GM19468 (cell line): Measurements from ENCODE around the gene GSDME.

Experiments used
- ATAC-seq: cut with Tn5 transposase; IDR thresholded peaks from one replicate; pipeline ENCODE4 v1.9.1; 2021; ENCODE audit warnings: mild to moderate bottlenecking, moderate library complexity, moderate number of reproducible peaks; ENCODE audit not compliant: unreplicated experiment; ENCODE audit errors: extremely low read depth

GSDME gene

DNA sequence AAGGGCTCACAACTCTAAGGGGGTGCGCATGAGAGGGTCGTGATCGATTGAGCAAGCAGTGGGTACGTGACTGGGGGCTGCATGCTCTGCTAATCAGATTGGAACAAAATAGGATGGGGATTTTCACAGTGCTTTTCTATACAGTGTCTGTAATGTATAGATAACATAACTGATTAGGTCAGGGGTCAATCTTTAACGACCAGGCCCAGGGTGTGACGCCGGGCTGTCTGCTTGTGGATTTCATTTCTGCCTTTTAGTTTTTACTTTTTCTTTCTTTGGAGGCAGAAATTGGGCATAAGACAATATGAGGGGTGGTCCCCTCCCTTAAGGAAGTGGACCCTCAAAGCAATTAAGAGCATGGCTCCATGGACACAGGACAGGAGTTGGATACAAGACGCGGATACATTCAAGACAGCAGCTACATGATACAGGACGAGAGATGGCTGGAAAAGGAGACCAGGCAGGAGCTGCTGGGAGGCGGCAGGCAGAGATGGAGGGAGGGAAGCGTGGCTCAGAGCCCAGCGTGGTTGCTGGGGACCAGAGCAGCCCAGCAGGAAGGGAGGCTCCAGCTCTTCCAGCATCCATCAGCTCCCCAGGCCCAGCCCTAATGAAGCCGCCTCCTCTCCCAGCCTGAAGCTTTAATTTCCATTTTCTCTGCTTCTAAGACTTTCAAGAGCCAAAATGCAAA is 31.6 kb downstream of the GSDME start:
- ATAC-seq: no peak

DNA sequence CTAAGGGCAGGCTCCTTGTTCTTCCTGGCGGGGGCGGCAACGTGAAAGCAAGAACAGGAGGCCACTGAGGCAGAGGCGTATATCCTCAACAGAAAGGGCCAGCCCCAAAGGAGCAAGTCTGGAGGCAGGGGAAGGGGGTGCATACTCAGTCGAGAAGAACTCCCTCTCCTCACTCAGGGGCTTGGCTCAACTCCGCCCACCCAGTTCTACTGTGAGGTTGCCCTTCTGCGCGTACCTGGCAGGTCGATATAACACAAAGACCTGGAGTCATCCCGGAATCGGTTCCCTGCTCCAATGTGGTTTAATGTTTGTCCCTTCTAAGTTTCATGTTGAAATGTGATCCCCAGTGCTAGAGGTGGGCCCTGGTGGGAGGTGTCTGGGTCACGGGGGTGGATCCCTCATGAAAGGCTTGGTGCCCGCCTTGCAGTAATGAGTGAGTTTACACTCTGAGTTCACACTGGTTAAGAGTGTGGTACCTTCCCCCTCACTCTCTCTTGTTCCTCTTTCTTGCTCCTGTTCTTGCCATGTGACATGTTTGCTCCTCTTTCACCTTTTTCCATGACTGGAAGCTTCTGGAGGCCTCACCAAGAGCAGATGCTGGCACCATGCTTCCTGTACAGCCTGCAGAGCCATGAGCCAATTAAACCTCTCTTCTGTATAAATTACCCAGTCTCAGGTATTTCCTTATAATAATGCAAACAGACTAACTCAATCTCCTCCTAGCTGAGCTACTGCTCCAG is 32.6 kb downstream of the GSDME start:
- ATAC-seq: no peak

DNA sequence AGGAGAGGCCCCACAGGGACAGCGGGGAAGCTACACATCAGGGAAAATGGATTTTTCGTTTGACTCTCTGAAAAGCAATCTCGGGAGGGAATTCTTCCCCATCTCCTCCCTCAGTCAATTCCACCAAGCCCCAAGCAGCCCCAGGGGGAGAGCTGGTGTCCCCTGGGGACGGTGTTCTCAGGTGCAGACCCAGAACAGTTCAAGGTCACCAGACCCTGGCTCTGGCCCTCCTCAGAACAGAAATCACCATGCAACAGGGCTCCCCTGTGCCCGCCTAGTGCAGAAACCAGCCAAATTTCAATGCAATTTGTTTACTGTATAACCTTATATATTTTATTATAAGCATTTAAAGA is 34.1 kb downstream of the GSDME start:
- no peak for ATAC-seq

DNA sequence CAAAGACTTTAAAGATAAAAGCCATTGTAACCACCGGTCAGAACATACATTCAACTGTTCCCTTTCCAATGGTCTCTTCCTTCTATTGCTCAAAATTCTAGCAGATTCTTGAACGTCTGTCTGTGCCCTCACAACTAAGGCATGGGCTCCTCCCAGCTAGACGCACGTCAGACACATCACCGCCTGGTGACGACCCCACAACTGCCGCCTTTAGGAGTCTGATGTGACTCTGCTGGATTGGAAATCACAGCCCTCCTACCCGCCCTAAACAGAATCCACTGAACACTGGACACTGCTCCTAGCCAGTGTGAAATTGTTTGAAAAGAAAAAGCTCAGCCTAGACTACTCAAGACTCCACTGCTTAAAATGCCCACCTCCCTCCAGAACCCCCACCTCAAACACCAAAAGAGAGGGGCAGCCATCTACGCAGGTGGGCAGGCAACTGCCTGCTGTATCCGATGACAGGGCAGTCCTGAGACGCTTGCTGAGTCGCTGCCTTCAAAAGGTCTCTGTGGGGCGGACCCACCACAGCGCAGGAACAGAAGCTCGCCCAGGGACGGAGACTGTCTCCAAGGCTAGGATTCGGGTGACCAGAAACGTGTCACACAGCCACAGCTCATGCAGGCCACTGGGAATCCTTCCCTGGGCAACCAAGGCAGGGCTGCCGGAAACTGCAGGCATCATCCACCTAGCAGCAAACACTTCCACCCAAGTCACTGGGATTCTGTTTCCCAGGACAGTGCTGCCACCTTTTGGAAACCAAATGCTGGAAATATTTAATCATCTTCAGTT is 34.7 kb downstream of the GSDME start:
- no peak for ATAC-seq

DNA sequence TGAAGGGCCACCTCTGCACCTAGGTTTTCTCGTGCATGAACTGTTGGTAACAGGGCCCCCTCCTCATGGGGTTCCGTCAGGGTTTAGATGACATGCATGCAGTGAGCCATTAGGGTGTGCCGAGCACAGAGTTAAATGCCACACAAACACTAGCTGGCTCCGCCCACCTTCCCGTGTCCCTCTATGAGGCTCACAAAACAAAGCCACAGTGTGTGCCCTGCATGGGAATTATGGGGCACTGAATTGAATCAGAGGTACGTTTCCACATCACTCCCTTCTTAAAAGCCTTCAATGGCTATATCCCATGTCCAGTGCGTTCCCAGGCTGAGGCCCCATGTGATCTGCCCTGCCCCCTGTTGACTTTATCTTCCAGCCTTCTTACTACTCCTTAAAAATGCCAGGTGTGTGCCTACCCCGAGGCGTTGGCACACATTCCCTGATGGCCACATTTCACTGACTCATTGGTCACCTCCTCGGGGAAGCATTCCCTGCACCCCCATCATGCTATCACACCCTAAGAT is 35.7 kb downstream of the GSDME start:
- ATAC-seq: no peak

DNA sequence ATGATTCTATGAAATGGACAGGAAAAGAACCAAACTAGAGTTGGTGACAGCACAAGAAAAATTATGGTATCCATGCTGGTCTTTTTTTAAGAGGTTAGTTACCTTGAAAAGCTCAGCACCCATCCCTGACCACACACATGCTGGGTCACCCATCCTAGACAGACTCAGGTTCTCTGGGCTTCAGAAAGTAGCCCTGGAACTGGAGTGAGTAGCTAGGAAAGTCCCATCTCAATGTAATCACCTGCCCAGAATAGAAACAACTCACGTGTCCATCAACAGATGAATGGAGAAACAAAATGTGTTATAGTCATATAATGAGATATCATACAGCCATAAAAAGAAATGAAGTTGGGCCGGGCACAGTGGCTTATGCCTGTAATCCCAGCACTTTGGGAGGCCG is 37.0 kb downstream of the GSDME start:
- ATAC-seq: no peak

DNA sequence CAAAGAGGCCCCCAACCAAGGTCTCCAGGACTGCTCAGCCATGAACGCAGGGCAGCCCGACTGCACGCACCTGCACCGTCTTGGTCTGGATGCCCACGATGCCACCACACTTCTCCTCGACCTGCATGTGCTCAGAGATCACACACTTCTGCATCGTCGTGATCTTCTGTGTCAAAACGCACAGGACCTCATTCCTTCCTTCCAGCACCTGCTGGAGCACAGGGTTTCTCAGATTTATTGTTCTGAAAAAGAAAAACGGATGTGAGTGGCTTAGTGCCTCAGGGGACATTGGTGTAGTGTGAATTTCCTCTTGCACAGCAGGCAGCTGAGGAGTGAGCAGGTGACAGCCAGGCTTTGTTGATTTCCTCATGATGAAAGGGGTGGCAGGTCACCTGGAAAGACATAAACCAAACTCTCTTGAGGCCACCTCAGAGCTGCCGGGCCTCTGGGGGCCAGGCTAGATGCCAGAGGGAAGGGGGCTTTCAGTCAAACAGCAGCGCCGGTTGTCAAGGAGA is 38.2 kb downstream of the GSDME start:
- ATAC-seq: no peak

DNA sequence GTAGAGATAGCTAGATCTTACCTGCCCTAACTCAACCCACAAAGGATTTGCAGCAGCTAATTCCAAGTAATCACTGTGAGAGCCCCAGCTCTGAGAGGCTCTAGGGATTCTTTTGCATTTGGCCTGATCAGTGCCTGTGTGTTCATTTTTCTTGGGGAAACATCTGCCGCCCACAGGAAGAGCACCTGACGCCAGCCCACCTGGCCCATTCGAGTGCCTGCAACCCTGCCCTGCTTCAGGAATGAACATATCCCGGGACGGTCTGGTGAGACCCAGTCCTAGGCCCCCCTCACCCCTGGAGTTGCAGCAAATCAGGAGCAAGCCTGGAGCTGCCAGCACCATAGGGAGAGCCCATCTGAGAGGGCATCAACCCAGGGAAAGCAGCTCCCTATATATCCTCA is 38.8 kb downstream of the GSDME start:
- no peak for ATAC-seq

DNA sequence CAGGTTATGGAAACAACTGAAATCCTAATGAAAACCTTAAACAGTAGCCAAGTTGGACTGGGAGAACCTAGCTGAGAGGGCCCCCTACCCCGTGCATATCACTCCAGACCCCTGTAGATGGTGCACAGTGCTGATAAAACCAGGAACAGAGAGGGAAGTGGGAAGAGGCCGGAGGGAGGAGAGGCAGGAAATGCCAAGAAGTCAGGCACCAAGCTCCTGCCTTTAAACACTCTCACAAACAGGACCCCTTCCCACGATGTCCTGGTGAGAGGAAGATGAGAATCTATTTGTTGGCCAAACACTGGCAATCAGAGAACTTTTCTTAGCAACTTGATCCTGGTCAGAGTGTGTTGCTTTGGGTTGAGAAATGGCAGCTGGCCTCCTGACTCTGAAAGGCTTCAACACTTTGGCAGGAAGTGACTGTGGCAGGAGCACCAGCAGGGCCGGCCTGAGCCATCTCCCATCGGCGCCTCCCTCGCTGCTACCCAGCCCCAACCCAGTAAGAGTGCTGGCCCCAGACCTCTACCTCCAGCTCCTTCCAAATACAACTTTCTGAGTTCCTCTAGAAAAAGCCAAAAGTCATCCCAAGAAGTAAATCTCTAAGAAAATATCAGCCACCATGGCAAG is 39.5 kb downstream of the GSDME start:
- ATAC-seq: no peak

DNA sequence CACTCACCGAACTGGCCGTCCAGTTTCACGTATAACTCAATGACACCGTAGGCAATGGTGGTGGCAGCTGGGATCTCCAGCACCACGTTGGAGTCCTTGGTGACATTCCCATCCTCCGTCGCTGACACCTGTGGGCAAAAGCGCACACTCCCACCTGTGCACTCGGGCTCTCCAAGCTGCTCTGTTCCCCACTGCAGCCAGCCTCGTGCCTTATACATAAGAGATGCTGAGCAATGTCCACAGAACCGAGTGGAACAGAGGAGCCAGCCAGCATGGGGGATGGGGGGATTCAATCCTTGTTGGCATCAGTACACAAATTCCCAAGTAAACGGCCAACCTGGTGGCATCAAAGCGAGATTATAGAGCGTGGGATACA is 40.0 kb downstream of the GSDME start:
- no peak for ATAC-seq

DNA sequence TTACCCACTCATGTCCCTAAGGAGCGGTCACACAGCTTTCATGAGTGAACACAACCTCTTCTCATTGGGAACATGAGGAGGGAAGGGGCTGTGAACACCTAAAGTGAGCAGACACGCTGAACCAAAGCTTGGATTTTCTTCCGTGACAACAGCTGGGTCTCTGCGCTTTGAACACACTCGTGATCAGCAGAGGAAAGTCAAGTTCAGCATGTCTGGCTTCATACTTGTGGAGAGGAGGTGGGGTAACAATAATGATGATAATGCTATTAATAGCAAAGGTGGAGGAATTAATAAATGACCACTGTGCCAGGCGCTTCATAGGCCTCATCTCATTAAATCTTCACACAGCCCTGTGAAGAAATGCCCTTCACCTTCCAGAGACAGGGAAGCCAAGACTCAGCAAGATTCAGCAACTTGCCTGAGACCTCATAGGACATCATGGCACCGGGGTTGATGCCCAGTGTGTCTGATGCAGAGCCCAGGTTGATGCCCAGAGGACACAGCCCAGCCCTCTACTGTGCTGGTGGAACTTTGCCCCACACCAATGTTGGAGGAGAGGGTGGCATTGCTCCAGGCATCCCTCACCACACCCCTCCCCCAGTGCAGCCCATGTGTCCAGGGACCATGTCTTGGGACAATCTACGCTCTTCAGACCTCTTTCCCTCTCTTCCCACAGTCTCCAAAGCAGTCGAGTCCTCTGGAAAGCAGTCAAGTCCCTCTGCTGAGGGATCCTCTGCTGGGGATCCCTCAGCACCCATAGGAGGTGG is 40.6 kb downstream of the GSDME start:
- no peak for ATAC-seq

DNA sequence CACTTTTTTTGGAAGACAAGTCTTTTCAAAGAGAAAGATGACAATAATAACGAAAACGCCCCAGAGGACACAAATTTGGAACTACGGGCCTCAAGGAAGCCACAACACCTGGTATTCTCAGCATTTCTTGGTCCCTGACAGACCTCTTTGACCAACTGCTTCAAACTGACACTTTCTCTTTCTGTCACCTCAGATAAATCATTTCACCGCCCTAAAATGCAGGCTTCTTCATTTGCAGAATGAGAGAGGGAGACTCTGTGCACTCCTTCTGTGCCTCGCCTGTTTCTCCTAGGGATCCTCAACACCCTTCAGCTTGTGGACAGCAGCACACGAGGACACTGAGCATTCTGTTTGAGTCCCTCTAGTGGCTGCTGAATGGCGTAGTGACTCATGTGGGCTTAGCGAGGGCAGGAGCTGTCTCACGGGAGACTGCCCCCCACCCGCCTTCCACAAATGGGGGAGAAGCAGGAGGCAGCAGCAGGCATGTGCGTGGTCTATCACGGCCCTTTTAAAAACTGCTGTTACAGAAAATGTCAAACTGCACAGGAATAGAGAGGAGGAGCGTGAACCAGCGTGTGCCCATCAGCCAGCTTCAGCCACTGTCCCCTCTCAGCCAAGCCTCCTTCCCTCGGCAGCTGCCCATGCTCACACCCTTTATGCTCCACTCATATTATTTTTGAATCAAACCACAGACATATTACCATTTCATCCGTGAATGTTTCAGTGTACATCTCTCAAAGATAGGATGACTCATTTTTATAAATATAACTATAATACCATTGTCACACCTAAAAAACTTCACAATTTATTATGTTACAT is 41.4 kb downstream of the GSDME start:
- peak; percentile 20 for ATAC-seq

DNA sequence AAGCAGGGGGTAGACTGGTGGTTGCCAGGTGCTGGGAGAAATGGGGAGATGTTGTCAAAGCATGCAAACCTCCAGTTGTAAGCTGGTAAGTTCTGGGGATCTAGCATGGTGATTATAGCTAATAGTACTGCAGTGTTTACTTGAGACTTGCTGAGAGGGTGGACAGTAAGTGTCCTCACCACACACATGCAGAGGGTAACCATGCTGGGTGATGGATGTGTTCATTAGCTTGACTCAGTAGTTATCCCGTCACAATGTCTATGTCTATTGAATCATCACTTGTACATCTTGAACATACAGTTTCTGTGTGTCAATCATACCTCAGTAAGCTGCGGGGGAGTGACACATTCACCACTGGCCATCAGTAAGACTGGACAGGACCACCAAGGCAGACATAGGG is 42.1 kb downstream of the GSDME start:
- no peak for ATAC-seq

DNA sequence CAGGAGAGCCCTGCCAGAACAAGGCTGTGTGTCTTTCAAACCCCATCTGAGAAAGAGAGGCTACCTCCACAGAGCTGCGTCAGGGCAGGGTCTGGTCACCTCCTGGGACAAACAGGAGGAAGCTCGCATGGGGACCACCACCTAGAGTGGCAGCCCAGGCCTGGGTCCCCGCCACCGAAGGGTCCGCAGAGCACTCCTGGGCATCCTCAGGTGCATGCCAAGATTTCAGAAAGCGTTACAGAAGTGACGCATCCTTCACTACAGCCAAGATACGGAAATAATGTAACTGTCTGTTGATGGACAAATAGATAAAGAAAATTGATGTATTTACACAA is 42.6 kb downstream of the GSDME start:
- no peak for ATAC-seq

DNA sequence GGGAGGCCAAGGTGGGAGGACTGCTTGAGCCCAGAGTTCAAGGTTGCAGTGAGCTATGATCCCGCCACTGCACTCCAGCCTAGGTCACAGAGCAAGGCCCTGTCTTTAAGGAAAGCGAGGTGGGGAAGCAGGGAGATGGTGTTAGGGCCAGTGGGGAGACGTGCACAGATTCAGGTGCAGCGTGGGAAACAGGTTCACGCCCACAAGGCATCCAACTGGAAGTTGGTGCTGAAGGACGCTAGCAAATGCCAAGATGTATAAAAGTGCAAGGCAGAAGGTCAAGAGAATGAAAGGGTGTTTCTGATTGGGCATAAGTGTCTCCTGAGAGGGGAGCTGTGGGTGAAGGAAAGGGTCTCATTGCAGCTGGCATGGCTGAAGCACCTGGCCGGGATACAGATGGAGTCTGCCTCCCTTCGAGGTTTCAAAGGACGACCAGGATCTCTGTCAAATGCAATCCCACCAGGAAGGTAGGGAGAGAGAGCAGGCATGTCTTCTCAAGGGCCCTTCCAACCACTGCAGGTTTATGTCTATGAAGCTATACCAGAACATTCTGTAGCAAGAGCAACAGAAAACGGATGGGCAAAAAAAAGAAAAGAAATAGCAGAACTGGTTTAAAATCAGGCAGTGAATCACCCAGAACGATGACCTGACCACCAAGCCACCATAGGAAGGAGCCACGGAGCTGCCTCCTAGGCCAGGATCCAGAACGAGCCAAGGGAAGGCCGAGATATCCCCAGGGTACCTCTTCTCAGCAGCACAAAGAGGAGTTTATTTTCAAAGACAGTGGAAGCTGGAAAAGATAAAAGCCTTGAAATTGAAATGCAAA is 43.2 kb downstream of the GSDME start:
- no peak for ATAC-seq

DNA sequence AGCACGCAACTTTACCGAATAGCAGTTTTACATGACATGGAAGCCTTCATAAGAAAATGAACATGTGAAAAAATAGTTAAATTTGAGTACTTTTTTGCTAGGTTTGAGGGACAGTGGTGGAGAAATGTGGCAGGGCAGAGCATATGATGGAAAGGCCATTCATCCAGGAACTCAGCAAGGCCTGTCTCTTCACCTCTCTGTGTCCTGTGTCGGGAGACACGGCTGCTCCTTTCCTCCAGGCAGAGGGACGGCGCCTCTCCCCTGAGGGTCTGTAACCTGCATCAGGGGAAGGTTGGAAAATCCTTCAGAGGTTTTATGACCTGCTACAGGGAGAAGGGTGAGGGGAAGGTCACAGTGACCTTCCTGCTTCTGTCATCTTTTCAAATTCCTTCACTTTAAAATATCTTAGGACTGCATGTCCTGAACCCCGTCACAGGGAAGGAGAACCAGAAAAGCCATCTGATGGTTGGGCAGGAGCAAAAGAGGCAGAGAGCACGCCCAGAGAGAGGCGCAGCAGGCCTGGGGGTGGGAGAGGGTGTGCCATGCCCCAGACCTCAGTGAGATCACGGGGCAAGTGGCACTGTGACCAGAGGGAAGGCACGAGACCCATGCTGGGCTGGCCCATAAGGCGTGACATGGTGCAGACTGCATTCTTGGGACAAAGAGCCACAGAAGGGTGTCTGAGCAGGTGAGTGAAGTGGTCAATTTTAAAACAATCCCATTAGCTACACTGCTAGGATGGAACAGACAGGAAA is 44.0 kb downstream of the GSDME start:
- no peak for ATAC-seq

DNA sequence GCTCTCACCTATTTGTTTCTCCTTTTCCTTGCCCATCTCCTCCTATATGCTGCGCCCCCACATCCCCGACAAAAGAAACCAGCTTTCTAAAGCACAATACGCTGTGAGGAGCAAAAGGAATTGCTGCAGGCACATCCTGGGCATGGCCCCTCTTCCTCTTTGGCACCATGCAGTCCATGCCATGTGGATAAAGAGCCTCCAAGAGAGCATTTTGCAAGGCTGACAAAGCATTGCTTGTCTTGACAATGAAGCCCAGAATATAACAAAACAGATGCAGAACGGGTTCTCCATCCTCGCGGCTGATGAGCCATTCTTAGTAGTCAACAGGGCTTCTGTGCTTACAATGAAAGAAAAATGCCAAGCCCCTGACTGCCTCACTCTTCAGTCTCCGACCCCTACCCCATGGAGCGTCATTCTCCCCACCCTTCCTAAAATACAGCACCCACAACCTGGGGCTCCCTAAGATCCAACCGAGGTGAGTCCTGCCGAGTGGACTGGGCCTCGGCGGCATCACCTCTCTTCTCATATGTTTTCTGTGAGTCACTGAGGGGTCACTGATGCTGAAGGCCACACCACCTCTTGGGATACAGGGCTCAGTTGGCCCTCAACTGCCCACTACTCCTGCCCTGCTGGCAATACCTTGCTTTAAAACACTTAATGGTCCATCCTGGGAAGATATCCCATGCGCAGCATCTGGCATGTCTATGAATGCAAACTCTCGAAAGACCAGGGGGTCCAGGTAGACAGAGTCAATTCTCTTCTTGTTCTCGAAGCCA is 47.5 kb downstream of the GSDME start:
- ATAC-seq: no peak
